Mesenchymal stem cell (in vitro differentiated cells and primary cell): Measurements from ENCODE around the gene CUTA.
"Not testable (repeated sequence)": the region's sequence is repeated elsewhere in the genome, so short reads cannot be mapped to it uniquely, and the experiment has no call there.

Experiments used
- DNase-seq: peaks from one replicate; pipeline ENCODE4 v3.0.0-alpha.2; 2013
- H2AFZ ChIP-seq: one replicate; pipeline ENCODE4 v1.6.1; 2013; ENCODE audit warnings: low read depth, mild to moderate bottlenecking, control low read depth, inconsistent platforms, low read length, moderate library complexity
- H2AK5ac ChIP-seq: 2 replicates; pipeline ENCODE4 v1.6.1; 2013; ENCODE audit warnings: low read length, moderate library complexity, mild to moderate bottlenecking, inconsistent platforms; ENCODE audit not compliant: severe bottlenecking
- H2BK120ac ChIP-seq: one replicate; pipeline ENCODE4 v1.6.1; 2013; ENCODE audit warnings: low read depth, mild to moderate bottlenecking, inconsistent platforms, low read length, moderate library complexity
- H2BK12ac ChIP-seq, 2 experiments: one replicate each; pipeline ENCODE4 v1.6.1; 2013; ENCODE audit warnings: inconsistent platforms in 2 of 2, low read length in 2 of 2, mild to moderate bottlenecking in 2 of 2, moderate library complexity in 2 of 2, control low read depth in 1 of 2
- H2BK15ac ChIP-seq: one replicate; pipeline ENCODE4 v1.6.1; 2013; ENCODE audit warnings: mild to moderate bottlenecking, low read depth, inconsistent platforms; ENCODE audit not compliant: poor library complexity, severe bottlenecking
- H2BK5ac ChIP-seq: 2 replicates; pipeline ENCODE4 v1.6.1; 2013; ENCODE audit warnings: low read depth, mild to moderate bottlenecking, low read length, control low read depth, inconsistent platforms; ENCODE audit not compliant: poor library complexity, severe bottlenecking
- H3K14ac ChIP-seq, 2 experiments: one replicate each; pipeline ENCODE4 v1.6.1; 2013; ENCODE audit warnings: inconsistent platforms in 2 of 2, low read length in 2 of 2, control low read depth in 1 of 2, mild to moderate bottlenecking in 1 of 2, moderate library complexity in 1 of 2
- H3K18ac ChIP-seq, 2 experiments: one replicate each; pipeline ENCODE4 v1.6.1; 2013; ENCODE audit warnings: inconsistent platforms in 2 of 2, low read length in 2 of 2, control low read depth in 1 of 2, low read depth in 1 of 2, mild to moderate bottlenecking in 1 of 2
- H3K23ac ChIP-seq, 2 experiments: one replicate each; pipeline ENCODE4 v1.6.1; 2013; ENCODE audit warnings: inconsistent platforms in 2 of 2, low read length in 2 of 2, mild to moderate bottlenecking in 2 of 2, moderate library complexity in 2 of 2, control low read depth in 1 of 2
- H3K27ac ChIP-seq: 2 replicates; pipeline ENCODE4 v1.5.1; 2013; ENCODE audit warnings: mild to moderate bottlenecking, moderate library complexity, low read length, control low read depth, inconsistent platforms; ENCODE audit not compliant: poor library complexity, severe bottlenecking
- H3K27me3 ChIP-seq, 2 experiments: 2 replicates each; pipeline versions ENCODE4 v1.6.1 to v1.7.0; 2013; ENCODE audit warnings: low read length in 2 of 2, mild to moderate bottlenecking in 2 of 2, moderate library complexity in 2 of 2, control low read depth in 1 of 2, inconsistent platforms in 1 of 2; ENCODE audit not compliant: control insufficient read depth in 1 of 2, insufficient read depth in 1 of 2
- H3K36me3 ChIP-seq, 2 experiments: 2 replicates each; pipeline versions ENCODE4 v1.6.1 to v1.7.0; 2013; ENCODE audit warnings: low read length in 2 of 2, control low read depth in 1 of 2, inconsistent platforms in 1 of 2, low read depth in 1 of 2, mild to moderate bottlenecking in 1 of 2; ENCODE audit not compliant: insufficient read depth in 2 of 2, control insufficient read depth in 1 of 2
- H3K4ac ChIP-seq, 2 experiments: one replicate each; pipeline ENCODE4 v1.6.1; 2013; ENCODE audit warnings: inconsistent platforms in 2 of 2, low read length in 2 of 2, mild to moderate bottlenecking in 2 of 2, moderate library complexity in 2 of 2, control low read depth in 1 of 2, low read depth in 1 of 2
- H3K4me1 ChIP-seq: 2 replicates; pipeline ENCODE4 v1.6.1; 2013; ENCODE audit warnings: low read depth, low read length, control low read depth; ENCODE audit not compliant: control insufficient read depth, insufficient read depth
- H3K4me2 ChIP-seq: 2 replicates; pipeline ENCODE4 v1.6.1; 2013; ENCODE audit warnings: low read length, mild to moderate bottlenecking, inconsistent platforms; ENCODE audit not compliant: poor library complexity, severe bottlenecking
- H3K4me3 ChIP-seq, 2 experiments: 2 replicates each; pipeline versions ENCODE4 v1.5.1 to v1.7.0; 2013; ENCODE audit warnings: low read length in 2 of 2, mild to moderate bottlenecking in 2 of 2, control low read depth in 1 of 2, low read depth in 1 of 2; ENCODE audit not compliant: insufficient read depth in 1 of 2
- H3K79me1 ChIP-seq: replicated peaks from 2 replicates; pipeline ENCODE4 v1.6.1; 2013; ENCODE audit warnings: mild to moderate bottlenecking, control low read depth, low read length, inconsistent platforms; ENCODE audit not compliant: poor library complexity, severe bottlenecking
- H3K9ac ChIP-seq: 2 replicates; pipeline ENCODE4 v1.7.0; 2013; ENCODE audit warnings: mild to moderate bottlenecking, low read length, moderate library complexity
- H3K9me3 ChIP-seq: 2 replicates; pipeline ENCODE4 v1.7.0; 2013; ENCODE audit warnings: mild to moderate bottlenecking, low read length; ENCODE audit not compliant: control insufficient read depth
- H4K8ac ChIP-seq: one replicate; pipeline ENCODE4 v1.6.1; 2013; ENCODE audit warnings: inconsistent platforms, mild to moderate bottlenecking, low read length, moderate library complexity
- H4K91ac ChIP-seq: one replicate; pipeline ENCODE4 v1.6.1; 2013; ENCODE audit warnings: mild to moderate bottlenecking, low read length, inconsistent platforms
- WGBS: methylation state at CpG from one replicate; pipeline ENCODE4 v1.1.7; 2013; ENCODE audit warnings: mixed read lengths; 5-methylcytosine and 5-hydroxymethylcytosine counted together

The CUTA gene

GRCh38 chr6:33406126-33406525, 11.8 kb downstream of the CUTA start:
- Histone ChIP-seq H3K27ac (no peak overlapping the region), H2BK12ac (no peak overlapping the region), H3K18ac (no peak overlapping the region), H3K9ac (peak overlapping the region; percentile 15), H2AFZ (no peak overlapping the region), H3K23ac (no peak overlapping the region), H2AK5ac (no peak overlapping the region), H3K4ac (no peak overlapping the region), H3K9me3 (no peaks in the 10 kb centered on the region), H3K27me3 (no peaks in the 10 kb centered on the region), H3K4me2 (no peak overlapping the region), H2BK15ac (no peak overlapping the region), H3K14ac (no peak overlapping the region), H3K4me1 (no peaks in the 10 kb centered on the region), H3K79me1 (peaks cover 17% of the 10 kb centered on the region), H3K36me3 (peaks cover 20 to 23% of the 10 kb centered on the region in 2 experiments), H3K4me3 (no peak overlapping the region), H2BK120ac (no peak overlapping the region), H2BK5ac (no peak overlapping the region), H4K8ac (no peak overlapping the region), H4K91ac (no peak overlapping the region)
- 96% methylated on average over 16 of the region's 17 CpGs for WGBS
- DNase-seq, result no peak

GRCh38 chr6:33405386-33405940, 12.4 kb downstream of the CUTA start:
- Histone ChIP-seq H3K27me3 (no peaks in the 10 kb centered on the region), H3K9ac (peak overlapping the region; percentile 1), H2BK12ac (no peak overlapping the region), H3K4ac (no peak overlapping the region), H3K23ac (no peak overlapping the region), H3K79me1 (peaks cover 17% of the 10 kb centered on the region), H3K9me3 (no peaks in the 10 kb centered on the region), H3K27ac (no peak overlapping the region), H2BK120ac (no peak overlapping the region), H2BK5ac (no peak overlapping the region), H3K4me3 (no peak overlapping the region), H3K36me3 (peaks cover 20 to 23% of the 10 kb centered on the region in 2 experiments), H3K4me2 (no peak overlapping the region), H3K4me1 (no peaks in the 10 kb centered on the region), H3K18ac (no peak overlapping the region), H2BK15ac (no peak overlapping the region), H4K8ac (no peak overlapping the region), H4K91ac (no peak overlapping the region), H2AFZ (no peak overlapping the region), H3K14ac (no peak overlapping the region), H2AK5ac (no peak overlapping the region)
- DNase-seq, result no peak
- 98% methylated on average over 15 of the region's 15 CpGs for WGBS

GRCh38 chr6:33404884-33405283, 13.0 kb downstream of the CUTA start:
- H3K14ac ChIP-seq, result no peak overlapping the region
- H3K18ac ChIP-seq, result no peak overlapping the region
- WGBS, result 96% methylated on average over 17 of the region's 17 CpGs
- no peak overlapping the region for H3K4ac ChIP-seq
- H3K23ac ChIP-seq, result no peak overlapping the region
- no peak for DNase-seq
- no peak overlapping the region for H3K4me2 ChIP-seq
- H3K36me3 ChIP-seq, result peaks cover 20 to 23% of the 10 kb centered on the region in 2 experiments
- peaks cover 19% of the 10 kb centered on the region for H3K79me1 ChIP-seq
- no peak overlapping the region for H2AFZ ChIP-seq
- no peaks in the 10 kb centered on the region for H3K27me3 ChIP-seq
- no peak overlapping the region for H2BK5ac ChIP-seq
- H4K8ac ChIP-seq, result no peak overlapping the region
- H2BK120ac ChIP-seq, result no peak overlapping the region
- no peak overlapping the region for H3K27ac ChIP-seq
- H2AK5ac ChIP-seq, result no peak overlapping the region
- no peaks in the 10 kb centered on the region for H3K4me1 ChIP-seq
- H3K4me3 ChIP-seq, result no peak overlapping the region
- no peak overlapping the region for H4K91ac ChIP-seq
- no peak overlapping the region for H3K9ac ChIP-seq
- no peak overlapping the region for H2BK12ac ChIP-seq
- H2BK15ac ChIP-seq, result no peak overlapping the region
- H3K9me3 ChIP-seq, result no peaks in the 10 kb centered on the region

- H2AK5ac ChIP-seq, H3K14ac ChIP-seq, H2BK5ac ChIP-seq, H3K4ac ChIP-seq, H3K23ac ChIP-seq, H2AFZ ChIP-seq, H2BK15ac ChIP-seq, H3K4me1 ChIP-seq, H2BK12ac ChIP-seq, H3K9me3 ChIP-seq, H3K4me3 ChIP-seq, H2BK120ac ChIP-seq, H4K91ac ChIP-seq, H3K18ac ChIP-seq, DNase-seq, H3K27ac ChIP-seq, H4K8ac ChIP-seq, H3K4me2 ChIP-seq, H3K9ac ChIP-seq, H3K27me3 ChIP-seq: not testable (repeated sequence)
- H3K36me3 ChIP-seq, result peaks cover 8 to 16% of the 10 kb centered on the region in 2 experiments
- 100% methylated on average over 6 of the region's 6 CpGs for WGBS
- H3K79me1 ChIP-seq, result peaks cover 17% of the 10 kb centered on the region
Measured at GRCh38 chr6:33399881-33400280, 18.0 kb downstream of the CUTA start.
